ENCODE measurements around the gene PRDM13.

DNA sequence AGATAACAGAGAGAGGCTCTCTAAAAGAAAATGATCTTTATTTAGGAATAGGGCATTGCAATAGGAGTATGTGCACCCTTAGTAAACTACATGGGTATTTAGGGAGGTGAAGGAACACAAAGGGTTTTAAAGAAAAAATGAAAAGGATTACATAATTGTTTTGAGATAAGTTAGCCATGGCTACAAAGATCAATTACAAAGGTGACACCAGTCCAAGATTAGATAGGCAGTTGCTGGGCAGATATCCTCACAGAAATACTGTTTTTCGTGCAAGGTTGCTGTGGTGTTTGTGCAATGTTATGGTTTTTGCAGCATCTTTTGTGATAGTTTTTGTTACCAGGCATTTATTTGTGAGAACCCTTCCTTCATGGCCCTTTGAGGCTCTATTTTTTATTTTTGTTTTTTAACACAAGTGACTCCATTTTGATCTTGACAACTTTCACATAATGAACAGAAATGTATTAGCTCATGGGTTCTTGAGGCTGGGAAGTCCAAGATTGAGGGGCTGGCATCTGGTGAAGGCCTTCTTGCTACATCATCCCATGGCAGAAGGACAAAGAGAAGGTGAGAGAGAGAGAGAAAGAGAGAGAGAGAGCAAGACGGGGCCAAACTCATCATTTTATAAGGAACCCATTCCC is 32.5 kb upstream of the PRDM13 start:
- TF ChIP-seq, protein P1, sequence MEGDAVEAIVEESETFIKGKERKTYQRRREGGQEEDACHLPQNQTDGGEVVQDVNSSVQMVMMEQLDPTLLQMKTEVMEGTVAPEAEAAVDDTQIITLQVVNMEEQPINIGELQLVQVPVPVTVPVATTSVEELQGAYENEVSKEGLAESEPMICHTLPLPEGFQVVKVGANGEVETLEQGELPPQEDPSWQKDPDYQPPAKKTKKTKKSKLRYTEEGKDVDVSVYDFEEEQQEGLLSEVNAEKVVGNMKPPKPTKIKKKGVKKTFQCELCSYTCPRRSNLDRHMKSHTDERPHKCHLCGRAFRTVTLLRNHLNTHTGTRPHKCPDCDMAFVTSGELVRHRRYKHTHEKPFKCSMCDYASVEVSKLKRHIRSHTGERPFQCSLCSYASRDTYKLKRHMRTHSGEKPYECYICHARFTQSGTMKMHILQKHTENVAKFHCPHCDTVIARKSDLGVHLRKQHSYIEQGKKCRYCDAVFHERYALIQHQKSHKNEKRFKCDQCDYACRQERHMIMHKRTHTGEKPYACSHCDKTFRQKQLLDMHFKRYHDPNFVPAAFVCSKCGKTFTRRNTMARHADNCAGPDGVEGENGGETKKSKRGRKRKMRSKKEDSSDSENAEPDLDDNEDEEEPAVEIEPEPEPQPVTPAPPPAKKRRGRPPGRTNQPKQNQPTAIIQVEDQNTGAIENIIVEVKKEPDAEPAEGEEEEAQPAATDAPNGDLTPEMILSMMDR (IDR thresholded peaks at IDR 0.05): no peak
- TF ChIP-seq POLR2A (IDR thresholded peaks at IDR 0.05): no peak
